ENCODE results near the gene PDCD11.

The PDCD11 gene

GRCh38 chr10:103463499-103463898 lies 67.1 kb downstream of the PDCD11 start:
- Histone ChIP-seq H2AFZ (ENCODE audit: low read length) (no peak overlapping the region), H3K27ac (ENCODE audit: low read depth, low read length, poor library complexity, severe bottlenecking) (no peak overlapping the region), H3K9me3 (ENCODE audit: low read length) (no peaks in the 10 kb centered on the region), H3K4me3 (ENCODE audit: low read depth, low read length, poor library complexity, severe bottlenecking) (no peak overlapping the region), H3K4me2 (ENCODE audit: low read length) (no peak overlapping the region), H3F3A (ENCODE audit: insufficient read depth, low read length) (no peaks in the 10 kb centered on the region), H3K9me2 (ENCODE audit: low read depth, low read length) (no peaks in the 10 kb centered on the region), H3K9ac (ENCODE audit: low read length) (no peak overlapping the region), H4K20me1 (ENCODE audit: insufficient read depth, low read length) (no peaks in the 10 kb centered on the region), H3K36me3 (ENCODE audit: insufficient read depth, low read length) (no peaks in the 10 kb centered on the region), H3K79me2 (ENCODE audit: insufficient read depth, low read length) (no peaks in the 10 kb centered on the region), H3K27me3 (ENCODE audit: insufficient read depth, low read length) (no peaks in the 10 kb centered on the region), H3K4me1 (ENCODE audit: insufficient read depth, low read length, severe bottlenecking) (peaks cover 29% of the 10 kb centered on the region)
- TF ChIP-seq EZH2 (IDR thresholded peaks at IDR 0.05; ENCODE audit: borderline replicate concordance, low read length) (no peak), CTCF (IDR thresholded peaks at IDR 0.05; ENCODE audit: low read length) (no peak)

GRCh38 chr10:103465411-103466179 lies 69.2 kb downstream of the PDCD11 start:
- H3K4me1 ChIP-seq (ENCODE audit: insufficient read depth, low read length, severe bottlenecking), result peaks cover 32% of the 10 kb centered on the region
- H3K4me2 ChIP-seq (ENCODE audit: low read length), result no peak overlapping the region; the same call in 1 of the 2 replicates
- H3K27ac ChIP-seq (ENCODE audit: low read depth, low read length, poor library complexity, severe bottlenecking), result no peak overlapping the region
- no peaks in the 10 kb centered on the region for H3K79me2 ChIP-seq (ENCODE audit: insufficient read depth, low read length)
- no peaks in the 10 kb centered on the region for H3F3A ChIP-seq (ENCODE audit: insufficient read depth, low read length)
- H3K27me3 ChIP-seq (ENCODE audit: insufficient read depth, low read length), result no peaks in the 10 kb centered on the region
- no peak overlapping the region for H3K9ac ChIP-seq (ENCODE audit: low read length)
- no peaks in the 10 kb centered on the region for H4K20me1 ChIP-seq (ENCODE audit: insufficient read depth, low read length)
- H3K36me3 ChIP-seq (ENCODE audit: insufficient read depth, low read length), result no peaks in the 10 kb centered on the region
- H3K9me2 ChIP-seq (ENCODE audit: low read depth, low read length), result no peaks in the 10 kb centered on the region
- TF ChIP-seq CTCF (IDR thresholded peaks at IDR 0.05; ENCODE audit: low read length) (no peak), EZH2 (IDR thresholded peaks at IDR 0.05; ENCODE audit: borderline replicate concordance, low read length) (no peak)
- no peak overlapping the region for H3K4me3 ChIP-seq (ENCODE audit: low read depth, low read length, poor library complexity, severe bottlenecking)
- H3K9me3 ChIP-seq (ENCODE audit: low read length), result no peaks in the 10 kb centered on the region
- no peak overlapping the region for H2AFZ ChIP-seq (ENCODE audit: low read length)

- Histone ChIP-seq H3K4me2 (ENCODE audit: low read length) (peak overlapping the region; percentile 21; the same call in 1 of the 2 replicates), H3K27ac (ENCODE audit: low read depth, low read length, poor library complexity, severe bottlenecking) (peak overlapping the region; percentile 85), H3K27me3 (ENCODE audit: insufficient read depth, low read length) (no peaks in the 10 kb centered on the region), H3K9ac (ENCODE audit: low read length) (peak overlapping the region; percentile 7; the same call in 1 of the 2 replicates), H3K9me2 (ENCODE audit: low read depth, low read length) (no peaks in the 10 kb centered on the region), H3F3A (ENCODE audit: insufficient read depth, low read length) (no peaks in the 10 kb centered on the region), H3K4me3 (ENCODE audit: low read depth, low read length, poor library complexity, severe bottlenecking) (no peak overlapping the region), H3K36me3 (ENCODE audit: insufficient read depth, low read length) (no peaks in the 10 kb centered on the region), H3K79me2 (ENCODE audit: insufficient read depth, low read length) (no peaks in the 10 kb centered on the region), H2AFZ (ENCODE audit: low read length) (no peak overlapping the region), H3K4me1 (ENCODE audit: insufficient read depth, low read length, severe bottlenecking) (peaks cover 44% of the 10 kb centered on the region), H3K9me3 (ENCODE audit: low read length) (no peaks in the 10 kb centered on the region), H4K20me1 (ENCODE audit: insufficient read depth, low read length) (no peaks in the 10 kb centered on the region)
- no peak for TF ChIP-seq CTCF (IDR thresholded peaks at IDR 0.05; ENCODE audit: low read length)
- TF ChIP-seq EZH2 (IDR thresholded peaks at IDR 0.05; ENCODE audit: borderline replicate concordance, low read length), result no peak
Measured at GRCh38 chr10:103466734-103467133, 70.3 kb downstream of the PDCD11 start.
